ENCODE measurements around the gene MFAP3L. TPM values are rescaled to one million over a fixed set of nuclear protein-coding genes. Genes with fewer than 3 reads are reported as not detected.

MFAP3L gene
- total and polyA plus RNA-seq, 7 donors = 0.60 to 14.7 (median 4.9) TPM

- Histone ChIP-seq H3K4me1 (peaks cover 0 to 4% (median 1%) of the 10 kb centered on the region in 4 donors), H3K27me3 (no peaks in the 10 kb centered on the region), H3K9me3 (no peaks in the 10 kb centered on the region), H3K27ac (no peak overlapping the region), H3K36me3 (no peaks in the 10 kb centered on the region), H3K4me3 (no peak overlapping the region)
- WGBS, 2 donors = 77 to 81% methylated on average over 2 of the region's 2 CpGs
- no peak for DNase-seq
- intact Hi-C loops (cut with DNase I) = no loop called here
- TF ChIP-seq POLR2AphosphoS5 (IDR thresholded peaks at IDR 0.05) = no peak
- TF ChIP-seq POLR2A (IDR thresholded peaks at IDR 0.05) = no peak
- TF ChIP-seq CTCF (IDR thresholded peaks at IDR 0.05) = no peak
- no peak for TF ChIP-seq EP300 (IDR thresholded peaks at IDR 0.05)
Measured at GRCh38 chr4:169999923-170000322, 26.3 kb downstream of the MFAP3L start.

GRCh38 chr4:169998981-169999380 lies 27.2 kb downstream of the MFAP3L start:
- H3K4me3 ChIP-seq = no peak overlapping the region
- 95 to 96% methylated on average over 1 of the region's 1 CpG for WGBS, 2 donors
- intact Hi-C loops (cut with DNase I) = no loop called here

GRCh38 chr4:169996379-169997240 lies 29.6 kb downstream of the MFAP3L start:
- TF ChIP-seq CTCF (IDR thresholded peaks at IDR 0.05) (no peak), POLR2A (IDR thresholded peaks at IDR 0.05) (no peak), EP300 (IDR thresholded peaks at IDR 0.05) (no peak), POLR2AphosphoS5 (IDR thresholded peaks at IDR 0.05) (no peak)
- H3K9me3 ChIP-seq = no peaks in the 10 kb centered on the region
- no peak overlapping the region for H3K4me3 ChIP-seq
- DNase-seq = no peak
- 80 to 83% methylated on average over 10 of the region's 10 CpGs for WGBS, 2 donors
- H3K36me3 ChIP-seq = no peaks in the 10 kb centered on the region
- H3K27ac ChIP-seq = no peak overlapping the region
- no peaks in the 10 kb centered on the region for H3K4me1 ChIP-seq
- intact Hi-C loops (cut with DNase I) = no loop called here
- H3K27me3 ChIP-seq = no peaks in the 10 kb centered on the region

More at GRCh38 chr4:169998981-169999380, 27.2 kb downstream of the MFAP3L start:
- Histone ChIP-seq H3K36me3 (no peaks in the 10 kb centered on the region), H3K9me3 (no peaks in the 10 kb centered on the region), H3K27ac (no peak overlapping the region), H3K27me3 (no peaks in the 10 kb centered on the region), H3K4me1 (no peaks in the 10 kb centered on the region)
- no peak for DNase-seq
- TF ChIP-seq POLR2A (IDR thresholded peaks at IDR 0.05) (no peak), EP300 (IDR thresholded peaks at IDR 0.05) (no peak), POLR2AphosphoS5 (IDR thresholded peaks at IDR 0.05) (no peak), CTCF (IDR thresholded peaks at IDR 0.05) (no peak)

- intact Hi-C loops (cut with DNase I) = no loop called here
- Histone ChIP-seq H3K4me3 (no peak overlapping the region), H3K4me1 (no peaks in the 10 kb centered on the region), H3K9me3 (no peaks in the 10 kb centered on the region), H3K27me3 (no peaks in the 10 kb centered on the region), H3K36me3 (no peaks in the 10 kb centered on the region), H3K27ac (peak overlapping the region in 2 of 4 donors; percentile 4 to 23)
- WGBS, 2 donors = 83 to 92% methylated on average over 9 of the region's 9 CpGs
- no peak for TF ChIP-seq EP300 (IDR thresholded peaks at IDR 0.05)
- TF ChIP-seq POLR2A (IDR thresholded peaks at IDR 0.05) = no peak
- TF ChIP-seq POLR2AphosphoS5 (IDR thresholded peaks at IDR 0.05) = no peak
- TF ChIP-seq CTCF (IDR thresholded peaks at IDR 0.05) = no peak
- DNase-seq = no peak
Measured at GRCh38 chr4:169993531-169993930, 32.7 kb downstream of the MFAP3L start.
